Keratinocyte (primary cell): ENCODE measurements around the gene GAB2. TPM values are rescaled to one million over a fixed set of nuclear protein-coding genes. Genes with fewer than 3 reads are reported as not detected.

Experiments
- DNase-seq: peaks from one replicate; pipeline ENCODE4 v3.0.0-alpha.2; 2011; ENCODE audit warnings: low read depth, missing footprints, low spot score
- FAIRE-seq: peaks from 2 replicates; lab custom pipeline; 2011; peaks lifted over from hg19 to GRCh38; lab: Jason Lieb, UNC
- H2AFZ ChIP-seq: 2 replicates; pipeline ENCODE4 v1.6.0; 2012; ENCODE audit warnings: low read length, control low read depth, inconsistent platforms; ENCODE audit not compliant: control insufficient read depth
- H3K27ac ChIP-seq: 2 replicates; pipeline ENCODE4 v1.5.1; 2011; ENCODE audit warnings: low read length; ENCODE audit not compliant: control insufficient read depth, insufficient read depth
- H3K27me3 ChIP-seq: 3 replicates; pipeline ENCODE4 v1.6.0; 2011; ENCODE audit warnings: low read length; ENCODE audit not compliant: control insufficient read depth, insufficient read depth; ENCODE audit errors: extremely low read depth
- H3K36me3 ChIP-seq, 2 experiments: 2 replicates in 1 of 2; 3 replicates in 1 of 2; pipeline ENCODE4 v1.5.1; 2011; ENCODE audit warnings: low read length in 2 of 2, mild to moderate bottlenecking in 1 of 2; ENCODE audit not compliant: control insufficient read depth in 2 of 2, insufficient read depth in 2 of 2; ENCODE audit errors: extremely low read depth in 1 of 2
- H3K4me1 ChIP-seq: 3 replicates; pipeline ENCODE4 v1.5.1; 2011; ENCODE audit warnings: low read length; ENCODE audit not compliant: control insufficient read depth, insufficient read depth; ENCODE audit errors: extremely low read depth
- H3K4me2 ChIP-seq: 3 replicates; pipeline ENCODE4 v1.6.0; 2011; ENCODE audit warnings: low read depth, low read length; ENCODE audit not compliant: control insufficient read depth, insufficient read depth; ENCODE audit errors: extremely low read depth
- H3K4me3 ChIP-seq, 3 experiments: fragments of 200-600 bp in 1 of 3; sonication (generic) in 1 of 3; 2 replicates in 2 of 3; 3 replicates in 1 of 3; pipeline ENCODE4 v1.5.1; 2011 to 2016; ENCODE audit warnings: low read length in 3 of 3, mild to moderate bottlenecking in 3 of 3, control low read depth in 2 of 3, inconsistent platforms in 1 of 3, low read depth in 1 of 3, mixed read lengths in 1 of 3, mixed run types in 1 of 3, moderate library complexity in 1 of 3; ENCODE audit not compliant: control insufficient read depth in 2 of 3, insufficient read depth in 2 of 3; ENCODE audit errors: extremely low read depth in 1 of 3
- H3K79me2 ChIP-seq: 2 replicates; pipeline ENCODE4 v1.6.0; 2012; ENCODE audit warnings: low read length; ENCODE audit not compliant: control insufficient read depth, insufficient read depth
- H3K9ac ChIP-seq: 3 replicates; pipeline ENCODE4 v1.6.0; 2011; ENCODE audit warnings: low read length; ENCODE audit not compliant: control insufficient read depth, insufficient read depth; ENCODE audit errors: extremely low read depth
- H3K9me1 ChIP-seq: 3 replicates; pipeline ENCODE4 v1.6.0; 2011; ENCODE audit warnings: low read length; ENCODE audit not compliant: control insufficient read depth, insufficient read depth; ENCODE audit errors: extremely low read depth
- H3K9me3 ChIP-seq: 2 replicates; pipeline ENCODE4 v1.5.1; 2012; ENCODE audit warnings: low read depth, low read length; ENCODE audit not compliant: control insufficient read depth
- H4K20me1 ChIP-seq: 3 replicates; pipeline ENCODE4 v1.6.0; 2011; ENCODE audit warnings: low read length; ENCODE audit not compliant: control insufficient read depth, insufficient read depth; ENCODE audit errors: extremely low read depth
- EZH2 ChIP-seq: IDR thresholded peaks from one replicate; pipeline ENCODE4 v1.6.1; 2012; ENCODE audit warnings: inconsistent platforms, mild to moderate bottlenecking, low read length, moderate library complexity
- dilution Hi-C: fragments of 300-500 bp; cut with MboI; formaldehyde crosslinking; loops from one replicate; pipeline ENCODE4 v1.7.0; 2020; ENCODE audit warnings: low sequenced_read_pairs; ENCODE audit not compliant: extremely low pct_ligation_motif_present
- polyA plus RNA-seq, 5 experiments: library from polyadenylated mRNA; depleted of rRNA in 3 of 5; stranded (reverse) in 3 of 5; stranded (forward) in 1 of 5; unstranded in 1 of 5; fragments of >200 nt; gene quantifications; 1 replicate in 1 of 5; 2 replicates in 3 of 5; 3 replicates in 1 of 5; pipeline versions ENCODE4 v1.2.1 to v1.2.3, GENCODE V29; 2011 to 2012; ENCODE audit warnings: missing spikeins in 2 of 5, low read depth in 1 of 5, low replicate concordance in 1 of 5
- TF ChIP-seq, protein P1 (sequence below), 3 experiments: IDR thresholded peaks in 1 of 3; conservative IDR thresholded peaks in 1 of 3; optimal IDR thresholded peaks in 1 of 3; 2 replicates in 2 of 3; 3 replicates in 1 of 3; pipeline versions ENCODE3 to v1.5.1; 2011; ENCODE audit warnings: low read length in 3 of 3, mild to moderate bottlenecking in 3 of 3, moderate library complexity in 2 of 3, control low read depth in 1 of 3, inconsistent platforms in 1 of 3; ENCODE audit not compliant: insufficient read depth in 2 of 3; ENCODE audit errors: extremely low read depth in 1 of 3

GAB2 gene
- polyA plus RNA-seq, 1 donor (not counting 4 experiments of a cell fraction or from before 2014, with no cell fraction given), result 0.68 TPM

GRCh38 chr11:78244080-78244479 lies 173.5 kb downstream of the GAB2 start:
- Histone ChIP-seq H2AFZ (no peak overlapping the region), H3K9ac (no peak overlapping the region), H3K4me2 (no peak overlapping the region), H3K9me1 (no peaks in the 10 kb centered on the region), H3K9me3 (no peaks in the 10 kb centered on the region), H3K27me3 (no peaks in the 10 kb centered on the region), H3K27ac (no peak overlapping the region), H3K79me2 (no peaks in the 10 kb centered on the region), H3K36me3 (no peaks in the 10 kb centered on the region), H4K20me1 (no peaks in the 10 kb centered on the region), H3K4me3 (no peak overlapping the region), H3K4me1 (no peaks in the 10 kb centered on the region)
- dilution Hi-C loops, result no loop called here
- FAIRE-seq, result no peak
- no peak for TF ChIP-seq EZH2
- TF ChIP-seq, protein P1, sequence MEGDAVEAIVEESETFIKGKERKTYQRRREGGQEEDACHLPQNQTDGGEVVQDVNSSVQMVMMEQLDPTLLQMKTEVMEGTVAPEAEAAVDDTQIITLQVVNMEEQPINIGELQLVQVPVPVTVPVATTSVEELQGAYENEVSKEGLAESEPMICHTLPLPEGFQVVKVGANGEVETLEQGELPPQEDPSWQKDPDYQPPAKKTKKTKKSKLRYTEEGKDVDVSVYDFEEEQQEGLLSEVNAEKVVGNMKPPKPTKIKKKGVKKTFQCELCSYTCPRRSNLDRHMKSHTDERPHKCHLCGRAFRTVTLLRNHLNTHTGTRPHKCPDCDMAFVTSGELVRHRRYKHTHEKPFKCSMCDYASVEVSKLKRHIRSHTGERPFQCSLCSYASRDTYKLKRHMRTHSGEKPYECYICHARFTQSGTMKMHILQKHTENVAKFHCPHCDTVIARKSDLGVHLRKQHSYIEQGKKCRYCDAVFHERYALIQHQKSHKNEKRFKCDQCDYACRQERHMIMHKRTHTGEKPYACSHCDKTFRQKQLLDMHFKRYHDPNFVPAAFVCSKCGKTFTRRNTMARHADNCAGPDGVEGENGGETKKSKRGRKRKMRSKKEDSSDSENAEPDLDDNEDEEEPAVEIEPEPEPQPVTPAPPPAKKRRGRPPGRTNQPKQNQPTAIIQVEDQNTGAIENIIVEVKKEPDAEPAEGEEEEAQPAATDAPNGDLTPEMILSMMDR (optimal IDR thresholded peaks at IDR 0.05 in 1 of 3, IDR thresholded peaks at IDR 0.05 in 1 of 3, conservative IDR thresholded peaks at IDR 0.05 in 1 of 3; ENCODE audit: extremely low read depth in 1 of 3, insufficient read depth in 2 of 3, low read length in 3 of 3), result no peak
- DNase-seq, result no peak

GRCh38 chr11:78241475-78241874 lies 176.1 kb downstream of the GAB2 start:
- H3K9me1 ChIP-seq, result no peaks in the 10 kb centered on the region
- no peak overlapping the region for H3K9ac ChIP-seq
- FAIRE-seq (no peak), DNase-seq (no peak)
- no peak for TF ChIP-seq EZH2
- TF ChIP-seq, protein P1 (optimal IDR thresholded peaks at IDR 0.05 in 1 of 3, IDR thresholded peaks at IDR 0.05 in 1 of 3, conservative IDR thresholded peaks at IDR 0.05 in 1 of 3; ENCODE audit: extremely low read depth in 1 of 3, insufficient read depth in 2 of 3, low read length in 3 of 3), result no peak
- no peaks in the 10 kb centered on the region for H3K79me2 ChIP-seq
- H3K27ac ChIP-seq, result no peak overlapping the region
- no peak overlapping the region for H3K4me2 ChIP-seq
- dilution Hi-C loops, result no loop called here
- H3K4me3 ChIP-seq, result no peak overlapping the region
- no peak overlapping the region for H2AFZ ChIP-seq
- no peaks in the 10 kb centered on the region for H3K27me3 ChIP-seq
- no peaks in the 10 kb centered on the region for H3K36me3 ChIP-seq
- H3K4me1 ChIP-seq, result no peaks in the 10 kb centered on the region
- no peaks in the 10 kb centered on the region for H4K20me1 ChIP-seq
- no peaks in the 10 kb centered on the region for H3K9me3 ChIP-seq
